GM12878 (cell line): ENCODE data around the gene ANKRD13D. TPM values are rescaled to one million over a fixed set of nuclear protein-coding genes. Genes with fewer than 3 reads are reported as not detected.
A peak's percentile ranks its signal among the peaks of the same experiment; 100 is the strongest.

Experiments used
- CBFB ChIP-seq: IDR thresholded peaks from 2 replicates; pipeline ENCODE4 v1.6.1; 2016; ENCODE audit warnings: antibody characterized with exemption, low read depth
- CTCF ChIP-seq, 3 experiments: IDR thresholded peaks in 2 of 3; conservative IDR thresholded peaks in 1 of 3; 2 replicates each; pipeline ENCODE4 v1.5.1; 2011; ENCODE audit warnings: low read depth in 3 of 3, low read length in 3 of 3, mild to moderate bottlenecking in 3 of 3, control low read depth in 2 of 3, moderate library complexity in 2 of 3, inconsistent platforms in 1 of 3, mixed read lengths in 1 of 3; ENCODE audit not compliant: control insufficient read depth in 2 of 3, insufficient read depth in 1 of 3; ENCODE audit errors: extremely low read depth in 1 of 3
- E4F1 ChIP-seq: fragments of 450-650 bp; IDR thresholded peaks from 2 replicates; pipeline ENCODE4 v1.6.1; 2018; ENCODE audit warnings: borderline replicate concordance, mild to moderate bottlenecking; ENCODE audit not compliant: partially characterized antibody
- ESRRA ChIP-seq: IDR thresholded peaks from 2 replicates; pipeline ENCODE4 v1.6.1; 2012; ENCODE audit warnings: mild to moderate bottlenecking, low read length, improper control_type of control experiment
- ETV6 ChIP-seq, 2 experiments: fragments of 450-650 bp in 1 of 2; IDR thresholded peaks in 1 of 2; conservative IDR thresholded peaks in 1 of 2; 2 replicates each; pipeline ENCODE4 v1.6.1; 2014; ENCODE audit warnings: antibody characterized with exemption in 1 of 2, borderline replicate concordance in 1 of 2, low read depth in 1 of 2, mild to moderate bottlenecking in 1 of 2, moderate library complexity in 1 of 2
- GABPA ChIP-seq: IDR thresholded peaks from 2 replicates; pipeline ENCODE4 v1.6.1; 2014; ENCODE audit warnings: antibody characterized with exemption, low read depth, mild to moderate bottlenecking, inconsistent platforms
- IKZF1 ChIP-seq: fragments of 450-650 bp; conservative IDR thresholded peaks from 2 replicates; pipeline ENCODE4 v1.6.1; 2017; ENCODE audit warnings: antibody characterized with exemption, mild to moderate bottlenecking
- KLF5 ChIP-seq: fragments of 450-650 bp; IDR thresholded peaks from 2 replicates; pipeline ENCODE4 v1.6.1; 2014; ENCODE audit warnings: mild to moderate bottlenecking; ENCODE audit not compliant: partially characterized antibody
- MTA2 ChIP-seq: fragments of 450-650 bp; IDR thresholded peaks from 2 replicates; pipeline ENCODE4 v1.6.1; 2016; ENCODE audit warnings: low read depth, mild to moderate bottlenecking, moderate library complexity
- MXI1 ChIP-seq: fragments of 150-350 bp; IDR thresholded peaks from 2 replicates; pipeline ENCODE4 v1.6.1; 2011; ENCODE audit warnings: low read depth, mild to moderate bottlenecking, inconsistent platforms, low read length, improper control_type of control experiment
- MYC ChIP-seq: IDR thresholded peaks from 2 replicates; pipeline ENCODE4 v1.6.1; 2011; ENCODE audit warnings: mild to moderate bottlenecking, low read length, moderate library complexity, inconsistent platforms; ENCODE audit not compliant: insufficient read depth, insufficient replicate concordance, insufficient read length, severe bottlenecking
- PBX3 ChIP-seq: IDR thresholded peaks from 2 replicates; pipeline ENCODE4 v1.6.1; 2011; ENCODE audit warnings: mild to moderate bottlenecking, low read depth, low read length, moderate library complexity; ENCODE audit not compliant: insufficient replicate concordance
- SMARCA5 ChIP-seq: fragments of 450-650 bp; IDR thresholded peaks from 2 replicates; pipeline ENCODE4 v1.6.1; 2017; ENCODE audit warnings: mild to moderate bottlenecking
- SMC3 ChIP-seq: IDR thresholded peaks from 2 replicates; pipeline ENCODE4 v1.6.1; 2011; ENCODE audit warnings: low read length, improper control_type of control experiment, borderline replicate concordance
- SPI1 ChIP-seq: IDR thresholded peaks from 2 replicates; pipeline ENCODE4 v1.6.1; 2011; ENCODE audit warnings: low read depth, mild to moderate bottlenecking, low read length, moderate library complexity, borderline replicate concordance; ENCODE audit not compliant: insufficient read depth
- STAT3 ChIP-seq: IDR thresholded peaks from 2 replicates; pipeline ENCODE4 v1.6.1; 2011; ENCODE audit warnings: low read depth, low read length, improper control_type of control experiment
- WRNIP1 ChIP-seq: IDR thresholded peaks from 2 replicates; pipeline ENCODE4 v1.6.1; 2011; ENCODE audit warnings: low read depth, low read length, improper control_type of control experiment, borderline replicate concordance
- ZNF217 ChIP-seq: fragments of 450-650 bp; IDR thresholded peaks from 2 replicates; pipeline ENCODE4 v1.6.1; 2017; ENCODE audit warnings: antibody characterized with exemption, mild to moderate bottlenecking
- polyA plus RNA-seq, 11 experiments: library from polyadenylated mRNA; depleted of rRNA in 4 of 11; unstranded in 6 of 11; stranded (reverse) in 5 of 11; fragments of >200 nt; fragmentation: Nextera tagmentation in 4 of 11; fragmentation: Illumina TruSeq in 1 of 11; extraction: Ambion mirVana in 4 of 11; extraction: Trizol in 1 of 11; gene quantifications; 1 replicate in 1 of 11; 2 replicates in 10 of 11; pipeline versions ENCODE4 v1.2.1 to v1.2.3, GENCODE V29; 2011 to 2016; ENCODE audit warnings: inconsistent platforms in 2 of 11, missing spikeins in 2 of 11, low read depth in 1 of 11
- total RNA-seq, 4 experiments: library from RNA; depleted of rRNA in 3 of 4; stranded (reverse); fragments of >200 nt in 3 of 4; fragmentation: Illumina TruSeq in 1 of 4; extraction: Trizol in 1 of 4; gene quantifications; 2 replicates each; pipeline versions ENCODE4 v1.2.1 to v1.2.3, GENCODE V29; 2013 to 2021
- TF ChIP-seq, protein P1 (sequence below): IDR thresholded peaks from 2 replicates; pipeline ENCODE4 v1.6.1; 2011; ENCODE audit warnings: borderline replicate concordance, low read depth, mild to moderate bottlenecking, moderate library complexity, low read length; ENCODE audit not compliant: insufficient read depth, poor library complexity, severe bottlenecking

ANKRD13D gene
- total and polyA plus RNA-seq, 10 of the 15 experiments (the other 5 are each of a cell fraction or from before 2014, with no cell fraction given) = 2.0 to 56.2 (median 21.4) TPM

DNA sequence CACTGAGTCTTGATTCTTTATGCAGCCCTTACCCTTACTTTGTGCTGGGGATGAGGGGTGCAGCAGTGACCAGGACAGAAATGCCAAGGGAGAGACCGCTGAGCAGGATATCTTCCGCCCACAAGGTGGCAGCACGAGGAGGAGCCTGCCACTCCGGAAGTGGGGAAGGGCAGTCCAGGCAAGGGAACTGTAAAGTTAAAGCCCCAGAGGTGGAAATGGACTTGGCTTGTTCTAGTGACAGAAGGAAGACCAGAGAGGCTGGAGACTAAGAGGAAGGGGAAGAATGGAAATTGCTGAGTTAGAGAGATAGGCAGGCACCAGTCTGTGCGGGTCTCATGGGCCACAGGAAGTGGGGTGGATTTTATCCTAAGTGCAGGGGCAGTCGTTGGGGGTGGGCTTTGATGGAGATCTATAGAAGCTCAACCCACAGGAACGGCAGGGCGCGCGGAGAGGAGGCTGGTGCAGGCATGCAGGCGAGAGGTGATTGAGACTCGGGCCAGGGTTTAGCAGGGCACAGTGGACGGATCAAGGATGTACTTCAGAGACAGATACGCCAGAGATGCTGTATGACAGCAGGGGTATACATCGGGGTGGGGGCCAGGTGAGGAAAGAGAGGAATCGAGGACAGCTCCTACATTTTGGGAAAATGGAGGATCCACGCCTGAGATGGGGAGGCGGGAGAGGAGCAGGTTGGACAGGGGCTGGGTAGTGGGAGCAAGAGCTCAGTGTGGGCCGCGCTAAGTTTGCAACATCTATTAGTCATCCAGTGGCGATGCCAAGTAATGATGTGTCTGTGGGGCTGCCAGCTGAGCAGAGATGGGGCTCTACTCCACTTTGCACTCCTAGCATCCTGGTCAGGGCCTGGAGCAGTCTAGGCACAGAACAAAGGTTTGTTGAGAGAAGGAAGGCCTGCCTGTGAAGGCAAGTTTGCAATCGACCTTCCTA lies 26.1 kb upstream of the ANKRD13D start (continued):
- TF ChIP-seq E4F1 (peak; percentile 32), ZNF217 (no peak), GABPA (no peak), STAT3 (no peak), SMARCA5 (peak; percentile 64; the same call in 1 of the 2 replicates), KLF5 (no peak), PBX3 (peak; percentile 52), ETV6 (conservative IDR thresholded peaks at IDR 0.05 in 1 of 2, IDR thresholded peaks at IDR 0.05 in 1 of 2; ENCODE audit: borderline replicate concordance in 1 of 2, low read depth in 1 of 2) (0 out of 4 replicates have a peak, but pooled peaks of 1 of the 2 experiments have one; percentile 20), CBFB (no peak), SMC3 (peak; percentile 91), IKZF1 (peak; percentile 44), SPI1 (peak; percentile 54; the same call in 1 of the 2 replicates), ESRRA (no peak), MXI1 (0 out of 2 replicates have a peak, but pooled peaks have one; percentile 43), MTA2 (no peak), WRNIP1 (no peak), MYC (no peak), CTCF (IDR thresholded peaks at IDR 0.05 in 2 of 3, conservative IDR thresholded peaks at IDR 0.05 in 1 of 3; ENCODE audit: control insufficient read depth in 2 of 3, extremely low read depth in 1 of 3, insufficient read depth in 1 of 3, low read depth in 3 of 3, low read length in 3 of 3) (peak; percentile 83 to 98 (median 93); a peak in 5 of 6 replicates)
- TF ChIP-seq, protein P1, sequence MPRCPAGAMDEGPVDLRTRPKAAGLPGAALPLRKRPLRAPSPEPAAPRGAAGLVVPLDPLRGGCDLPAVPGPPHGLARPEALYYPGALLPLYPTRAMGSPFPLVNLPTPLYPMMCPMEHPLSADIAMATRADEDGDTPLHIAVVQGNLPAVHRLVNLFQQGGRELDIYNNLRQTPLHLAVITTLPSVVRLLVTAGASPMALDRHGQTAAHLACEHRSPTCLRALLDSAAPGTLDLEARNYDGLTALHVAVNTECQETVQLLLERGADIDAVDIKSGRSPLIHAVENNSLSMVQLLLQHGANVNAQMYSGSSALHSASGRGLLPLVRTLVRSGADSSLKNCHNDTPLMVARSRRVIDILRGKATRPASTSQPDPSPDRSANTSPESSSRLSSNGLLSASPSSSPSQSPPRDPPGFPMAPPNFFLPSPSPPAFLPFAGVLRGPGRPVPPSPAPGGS = peak; percentile 82
